Left lobe of liver (tissue), 2 donors: Measurements from ENCODE around the gene PDE7B. TPM values are rescaled to one million over a fixed set of nuclear protein-coding genes. Genes with fewer than 3 reads are reported as not detected.
A peak's percentile ranks its signal among the peaks of the same experiment; 100 is the strongest.
"Not testable (repeated sequence)": the region's sequence is repeated elsewhere in the genome, so short reads cannot be mapped to it uniquely, and the experiment has no call there.

Source experiments
- ATAC-seq: fragments of 200-7000 bp; cut with Tn5 transposase; one replicate; pipeline ENCODE4 v1.9.1; 2020; ENCODE audit warnings: mild to moderate bottlenecking, moderate library complexity
- DNase-seq: peaks from one replicate; pipeline ENCODE4 v3.0.0-alpha.2; 2020; ENCODE audit warnings: low spot score
- total RNA-seq: library from RNA; stranded (reverse); gene quantifications from one replicate; pipeline ENCODE4 v1.2.1, GENCODE V29; 2021
- donor health status: DM: no; HTN: no; CAD: no; lungs with moderate emphysema.
- donor health status: DM: no; HTN: yes; CAD: no.

The PDE7B gene
- total RNA-seq, 1 donor from 2014 or later, result 3.4 TPM

DNA sequence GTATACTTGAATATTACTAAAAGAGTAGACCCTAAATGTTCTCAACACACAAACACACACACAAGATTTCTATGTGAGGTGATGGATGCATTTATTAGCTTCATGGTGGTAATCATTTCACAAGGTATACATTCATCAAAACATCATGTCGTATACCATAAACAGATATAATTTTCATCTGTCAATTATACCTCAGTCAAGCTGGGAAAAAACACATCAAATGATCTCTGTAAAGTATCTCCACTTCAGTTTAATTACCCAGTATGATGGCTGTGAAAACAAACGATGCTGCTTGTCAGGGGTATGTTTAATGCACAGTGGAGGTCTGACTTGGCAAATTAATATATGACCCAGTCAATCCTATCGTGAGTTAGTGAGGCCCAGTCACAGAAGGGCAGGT is 241.4 kb downstream of the PDE7B start:
- no peak for DNase-seq
- no peak for ATAC-seq

DNA sequence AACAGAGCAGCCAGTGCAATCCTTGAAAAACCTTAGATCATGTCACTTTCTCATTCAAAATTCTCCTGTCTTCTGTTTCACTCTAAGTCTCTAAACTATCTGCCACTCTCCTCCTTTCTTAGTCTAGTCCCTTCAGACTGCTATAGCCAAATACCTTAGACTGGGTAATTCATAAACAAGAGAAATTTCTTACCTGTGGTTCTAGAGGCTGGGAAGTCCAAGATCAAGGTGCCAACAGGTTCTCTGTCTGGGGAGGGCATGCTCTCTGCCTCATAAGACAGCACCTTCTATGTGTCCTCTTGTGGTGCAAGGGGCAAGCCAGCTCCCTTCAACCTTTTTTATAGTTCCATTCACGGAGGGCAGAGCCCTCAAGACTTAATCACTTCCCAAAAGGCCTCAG is 242.3 kb downstream of the PDE7B start:
- ATAC-seq (no peak), DNase-seq (no peak)

GRCh38 chr6:136094812-136095211 is 243.3 kb downstream of the PDE7B start:
- ATAC-seq (no peak), DNase-seq (no peak)

GRCh38 chr6:136095986-136096385 is 244.5 kb downstream of the PDE7B start:
- DNase-seq (no peak), ATAC-seq (peak; percentile 46)

GRCh38 chr6:136102991-136103688 is 251.6 kb downstream of the PDE7B start:
- no peak for DNase-seq
- peak; percentile 24 for ATAC-seq

GRCh38 chr6:136103763-136104311 is 252.3 kb downstream of the PDE7B start:
- DNase-seq (peak; percentile 51), ATAC-seq (peak; percentile 81)

DNA sequence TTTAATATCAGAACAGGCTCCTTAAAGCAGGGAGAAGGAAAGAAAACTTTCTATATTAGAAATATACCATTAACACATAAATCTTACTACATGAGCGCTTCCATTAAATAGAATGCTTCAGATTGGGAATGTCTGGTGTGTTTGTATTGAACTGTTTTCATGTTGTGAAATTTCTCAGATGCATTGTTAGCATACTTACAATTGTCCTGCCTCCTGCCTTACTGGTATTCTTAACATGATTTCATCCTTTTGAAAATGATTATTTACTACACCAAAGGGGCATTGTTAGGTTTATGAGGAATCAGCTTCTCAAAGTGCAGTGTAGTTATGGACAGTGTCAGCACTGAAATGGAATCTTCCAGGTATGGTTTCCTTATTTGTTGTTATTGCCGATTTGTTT is 253.1 kb downstream of the PDE7B start:
- ATAC-seq, result no peak

DNA sequence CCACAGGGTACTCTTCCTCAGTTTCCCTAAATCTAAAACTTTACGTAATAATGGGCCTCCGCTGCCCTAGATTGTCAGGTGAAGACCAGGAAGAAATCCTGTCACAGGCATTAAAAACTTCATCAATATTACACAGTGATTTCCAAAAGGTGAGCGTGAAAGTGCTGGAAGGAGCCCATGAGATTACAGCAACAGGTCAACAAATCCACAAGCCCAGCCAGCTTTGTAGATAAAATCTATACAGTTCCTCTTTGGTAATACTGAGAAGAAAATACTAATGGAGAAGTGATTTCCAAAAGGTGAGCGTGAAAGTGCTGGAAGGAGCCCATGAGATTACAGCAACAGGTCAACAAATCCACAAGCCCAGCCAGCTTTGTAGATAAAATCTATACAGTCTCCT is 254.3 kb downstream of the PDE7B start:
- not testable (repeated sequence) for DNase-seq
- peak; percentile 58 for ATAC-seq

More for the DNA sequence above, 253.1 kb downstream of the PDE7B start:
- DNase-seq, result no peak

DNA sequence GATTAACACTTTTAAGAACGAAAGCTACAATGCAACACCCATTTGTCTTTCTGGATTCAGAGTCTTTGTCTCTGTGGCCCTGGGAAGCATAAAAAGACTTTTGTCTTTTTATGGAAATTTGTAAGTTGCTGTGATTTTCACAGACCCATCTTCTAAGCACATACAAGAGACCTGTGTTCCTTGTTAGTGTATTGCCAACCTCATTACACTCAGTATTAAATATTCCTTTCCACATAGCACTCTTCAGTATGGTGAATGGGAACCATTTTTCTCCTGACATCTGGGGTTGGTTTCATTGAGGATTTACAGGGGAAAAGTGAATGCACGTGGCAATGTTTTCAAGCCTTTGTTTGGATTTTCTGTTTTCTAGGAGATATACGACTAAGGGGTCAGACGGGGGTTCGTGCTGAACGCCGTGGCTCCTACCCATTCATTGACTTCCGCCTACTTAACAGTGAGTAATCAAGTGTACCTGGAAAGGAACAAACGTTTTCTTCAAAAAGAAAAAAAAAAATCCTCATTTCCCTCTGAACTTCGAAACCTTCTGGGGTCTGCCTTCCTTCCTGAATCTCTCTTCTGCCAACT is 257.0 kb downstream of the PDE7B start:
- DNase-seq (no peak), ATAC-seq (no peak)

DNA sequence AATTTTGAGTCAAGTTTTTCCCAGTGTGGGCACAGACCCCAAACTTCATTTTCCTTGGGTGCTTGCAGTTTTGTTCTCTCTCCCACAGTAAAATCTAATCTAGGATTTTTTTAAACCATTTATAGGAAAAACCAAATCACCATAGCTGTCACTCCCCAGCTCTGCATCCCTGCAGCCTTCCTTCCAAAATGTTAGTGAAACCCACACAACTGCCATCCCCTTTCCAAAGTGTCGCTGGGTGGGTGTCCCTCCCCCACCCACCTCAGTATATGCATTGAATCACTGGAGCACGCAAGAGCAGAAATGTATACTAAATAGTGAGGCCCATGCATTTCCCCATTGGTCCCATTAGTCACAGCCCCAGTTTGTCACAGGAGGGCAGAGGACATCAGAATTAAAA is 260.3 kb downstream of the PDE7B start:
- no peak for DNase-seq
- no peak for ATAC-seq

DNA sequence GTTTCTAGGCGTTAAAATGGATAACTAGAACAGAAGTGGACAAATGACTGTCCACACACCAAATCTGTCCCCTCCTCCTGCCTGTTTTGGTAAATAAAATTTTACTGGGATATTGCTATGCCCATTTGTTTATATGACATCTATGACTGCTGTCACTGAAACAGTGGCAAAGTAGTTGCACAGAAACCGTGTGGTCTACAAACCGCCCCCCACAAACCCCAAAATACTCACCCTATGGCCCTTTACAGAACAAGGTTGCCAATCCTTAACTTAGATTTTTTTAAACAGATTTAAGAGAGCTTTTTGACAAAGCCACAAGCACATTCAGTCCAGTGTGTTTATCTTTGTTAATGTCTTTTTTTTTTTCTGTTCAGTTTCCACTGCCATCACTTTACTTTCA is 260.8 kb downstream of the PDE7B start:
- ATAC-seq (no peak), DNase-seq (no peak)

GRCh38 chr6:136113736-136114173 is 262.3 kb downstream of the PDE7B start:
- ATAC-seq (peak; percentile 66), DNase-seq (no peak)

- ATAC-seq, result no peak
- DNase-seq, result no peak
Measured at GRCh38 chr6:136114661-136115060, 263.2 kb downstream of the PDE7B start.

DNA sequence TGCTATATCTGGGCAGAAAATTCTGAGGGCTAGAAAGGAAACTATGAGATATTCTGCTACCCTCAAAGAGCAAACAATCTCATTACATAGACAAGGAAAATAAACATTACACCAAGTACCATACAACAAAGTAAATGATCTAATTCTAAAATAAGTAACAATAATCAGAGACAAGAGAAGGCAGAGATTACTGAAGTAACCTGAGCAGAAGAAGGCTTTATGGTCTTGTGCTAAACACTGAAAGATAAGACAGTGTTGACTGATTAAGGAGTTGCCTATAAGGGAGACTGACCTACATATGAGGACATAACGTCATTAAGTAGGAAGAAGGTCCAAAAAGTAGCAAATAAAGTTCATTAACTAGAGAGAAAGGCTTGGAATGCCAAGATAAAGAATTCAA is 264.4 kb downstream of the PDE7B start:
- ATAC-seq, result no peak
- no peak for DNase-seq

- DNase-seq (no peak), ATAC-seq (no peak)
Measured at GRCh38 chr6:136117081-136117480, 265.6 kb downstream of the PDE7B start.

DNA sequence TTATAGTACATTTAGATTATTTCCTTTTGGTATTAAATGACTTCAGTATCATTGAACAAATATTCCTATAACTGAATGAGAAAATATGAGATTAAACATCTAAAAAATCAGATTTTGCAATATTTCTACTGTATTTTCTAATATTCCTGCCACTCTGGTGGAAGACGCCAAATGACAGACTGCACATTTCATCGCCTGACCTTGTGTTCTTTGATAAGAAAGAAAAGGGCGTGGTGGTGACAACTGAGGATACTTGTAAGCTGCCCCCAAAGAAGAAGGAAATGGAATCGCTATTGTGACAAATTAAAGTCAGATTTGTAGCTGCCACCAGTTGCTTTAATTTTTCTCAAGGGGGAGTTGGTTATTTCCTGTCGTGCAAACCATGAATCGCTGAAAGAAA is 267.3 kb downstream of the PDE7B start:
- DNase-seq (no peak), ATAC-seq (no peak)

DNA sequence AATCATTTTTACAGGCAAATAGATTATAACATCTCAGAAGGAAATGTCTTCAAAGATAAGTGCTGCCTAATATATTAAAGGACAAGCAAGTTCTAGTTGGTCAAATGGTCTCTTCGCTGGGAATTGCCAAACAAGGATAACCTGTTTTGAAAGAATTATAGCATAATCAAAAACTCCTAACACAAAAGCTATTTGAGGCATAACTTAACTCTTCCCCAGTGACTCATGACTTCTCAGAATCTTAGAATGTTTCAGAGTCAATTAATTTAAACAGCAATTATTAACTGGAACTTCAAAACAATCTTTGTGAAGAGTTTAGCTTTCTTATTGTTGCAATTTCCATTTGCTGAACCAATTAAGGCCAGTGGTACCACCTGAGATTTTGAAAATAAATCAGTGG is 272.0 kb downstream of the PDE7B start:
- DNase-seq (no peak), ATAC-seq (no peak)

DNA sequence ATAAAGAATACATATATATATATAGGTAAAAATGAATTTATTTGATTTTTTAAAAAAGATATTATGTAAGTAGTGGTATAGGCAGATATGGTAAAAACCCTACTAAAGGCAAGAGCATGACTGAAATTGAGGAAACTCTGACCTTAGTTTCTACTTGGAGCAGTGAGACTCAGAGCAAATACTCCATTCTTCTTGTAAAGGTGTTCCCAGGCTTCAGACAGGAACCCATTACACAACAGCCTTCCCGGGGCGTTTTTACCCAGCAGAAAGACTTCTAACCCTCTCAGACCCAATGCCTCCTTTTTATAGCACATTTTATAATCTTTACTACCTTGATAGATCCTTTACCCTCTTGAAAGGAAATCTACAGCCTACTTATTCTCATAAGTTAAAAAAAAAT is 274.1 kb downstream of the PDE7B start:
- ATAC-seq, result no peak

GRCh38 chr6:136127873-136128272 is 276.4 kb downstream of the PDE7B start:
- no peak for DNase-seq
- ATAC-seq, result no peak

More for the DNA sequence above, 274.1 kb downstream of the PDE7B start:
- DNase-seq, result no peak

GRCh38 chr6:136129365-136129764 is 277.9 kb downstream of the PDE7B start:
- ATAC-seq (peak; percentile 64), DNase-seq (no peak)

- DNase-seq (no peak), ATAC-seq (no peak)
Measured at GRCh38 chr6:136134268-136134667, 282.8 kb downstream of the PDE7B start.

DNA sequence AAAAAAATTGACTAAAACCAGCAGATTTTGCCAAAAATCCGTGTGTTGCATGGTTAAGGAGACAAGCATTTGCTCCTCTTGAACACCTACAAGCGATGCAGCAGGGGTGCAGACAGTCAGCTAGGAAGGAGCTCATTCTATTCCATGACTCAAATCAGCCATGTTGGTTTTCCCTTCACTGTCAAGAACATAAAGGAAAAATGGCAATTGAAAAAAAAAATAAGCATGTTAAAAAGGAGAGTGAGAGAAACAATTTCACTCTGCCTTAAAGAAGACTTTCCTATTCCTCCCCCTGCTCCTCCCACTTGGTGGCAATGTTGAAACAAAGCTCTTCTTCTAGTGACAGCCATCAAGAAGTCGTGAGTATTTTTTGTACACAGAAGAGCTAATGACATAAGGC is 283.2 kb downstream of the PDE7B start:
- DNase-seq, result no peak

More for the DNA sequence above, 283.2 kb downstream of the PDE7B start:
- no peak for ATAC-seq
